A673 (cell line): Measurements from ENCODE around the gene GRIK1.

Experiments used
- CTCF ChIP-seq: fragments of 300-800, 200-600 bp; sonication (generic); conservative IDR thresholded peaks from 2 replicates; pipeline ENCODE4 v1.5.1; 2017; ENCODE audit warnings: low read depth, mild to moderate bottlenecking, antibody characterized with exemption, low read length, moderate library complexity, mixed read lengths
- EZH2 ChIP-seq: fragments of 200-600 bp; sonication (generic); IDR thresholded peaks from 2 replicates; pipeline ENCODE4 v1.6.1; 2017; ENCODE audit warnings: borderline replicate concordance, low read depth, mild to moderate bottlenecking, mixed read lengths, antibody characterized with exemption, low read length; ENCODE audit not compliant: poor library complexity, severe bottlenecking

- TF ChIP-seq CTCF (no peak), EZH2 (no peak)
These were observed 238.1 kb downstream of the GRIK1 start for GRCh38 chr21:29701676-29702075.
